Stimulated activated naive CD8-positive, alpha-beta T cell treated with anti-CD3 and anti-CD28 coated beads, Interleukin-15, Interleukin-2, amounts not matched to agents 100 U/mL and 50 U/mL, for 24 hours (primary cell): ENCODE results near the gene CCR2.
A peak's percentile ranks its signal among the peaks of the same experiment; 100 is the strongest.
"Not testable (repeated sequence)": the region's sequence is repeated elsewhere in the genome, so short reads cannot be mapped to it uniquely, and the experiment has no call there.

Source experiments
- ATAC-seq: fragments of 150-1000 bp; cut with Tn5 transposase; one replicate; pipeline ENCODE4 v1.10.0; 2021
- DNase-seq: peaks from one replicate; pipeline ENCODE4 v3.0.0; 2021

Gene CCR2

GRCh38 chr3:46380471-46381221 is 26.7 kb downstream of the CCR2 start:
- no peak for ATAC-seq
- no peak for DNase-seq

GRCh38 chr3:46381625-46382024 is 27.7 kb downstream of the CCR2 start:
- DNase-seq (no peak), ATAC-seq (no peak)

GRCh38 chr3:46383211-46383950 is 29.5 kb downstream of the CCR2 start:
- DNase-seq: no peak
- ATAC-seq: no peak

GRCh38 chr3:46383951-46384330 is 30.0 kb downstream of the CCR2 start:
- no peak for DNase-seq

GRCh38 chr3:46386205-46386604 is 32.3 kb downstream of the CCR2 start:
- ATAC-seq: peak; percentile 46
- DNase-seq: no peak

More at GRCh38 chr3:46383951-46384330, 30.0 kb downstream of the CCR2 start:
- ATAC-seq: no peak

- not testable (repeated sequence) for ATAC-seq
Observed at GRCh38 chr3:46388847-46389246, 34.9 kb downstream of the CCR2 start.

GRCh38 chr3:46389306-46389705 is 35.4 kb downstream of the CCR2 start:
- ATAC-seq: no peak
- no peak for DNase-seq

More at GRCh38 chr3:46388847-46389246, 34.9 kb downstream of the CCR2 start:
- not testable (repeated sequence) for DNase-seq

GRCh38 chr3:46391526-46391925 is 37.6 kb downstream of the CCR2 start:
- not testable (repeated sequence) for DNase-seq, ATAC-seq

- DNase-seq: no peak
- ATAC-seq: no peak
Observed at GRCh38 chr3:46393011-46393410, 39.1 kb downstream of the CCR2 start.

- ATAC-seq (no peak), DNase-seq (no peak)
Observed at GRCh38 chr3:46393554-46394434, 39.9 kb downstream of the CCR2 start.

- no peak for DNase-seq
- ATAC-seq: no peak
Observed at GRCh38 chr3:46395210-46395661, 41.3 kb downstream of the CCR2 start.

- no peak for DNase-seq
- no peak for ATAC-seq
Observed at GRCh38 chr3:46395766-46396530, 42.0 kb downstream of the CCR2 start.

GRCh38 chr3:46397111-46397510 is 43.2 kb downstream of the CCR2 start:
- ATAC-seq (no peak), DNase-seq (no peak)

- DNase-seq (no peak), ATAC-seq (no peak)
Observed at GRCh38 chr3:46398186-46398955, 44.5 kb downstream of the CCR2 start.

GRCh38 chr3:46399098-46399497 is 45.2 kb downstream of the CCR2 start:
- ATAC-seq: no peak

GRCh38 chr3:46399557-46399956 is 45.6 kb downstream of the CCR2 start:
- no peak for DNase-seq
- ATAC-seq: peak; percentile 25

More at GRCh38 chr3:46399098-46399497, 45.2 kb downstream of the CCR2 start:
- DNase-seq: no peak

GRCh38 chr3:46400000-46400734 is 46.3 kb downstream of the CCR2 start:
- ATAC-seq: no peak

GRCh38 chr3:46400846-46401245 is 46.9 kb downstream of the CCR2 start:
- no peak for ATAC-seq

More at GRCh38 chr3:46400000-46400734, 46.3 kb downstream of the CCR2 start:
- no peak for DNase-seq

GRCh38 chr3:46401579-46401978 is 47.7 kb downstream of the CCR2 start:
- no peak for ATAC-seq

More at GRCh38 chr3:46400846-46401245, 46.9 kb downstream of the CCR2 start:
- DNase-seq: no peak

GRCh38 chr3:46402902-46403301 is 49.0 kb downstream of the CCR2 start:
- ATAC-seq, DNase-seq: not testable (repeated sequence)

More at GRCh38 chr3:46401579-46401978, 47.7 kb downstream of the CCR2 start:
- DNase-seq: no peak
